H9 (cell line): ENCODE results near the gene RBM19. TPM values are rescaled to one million over a fixed set of nuclear protein-coding genes. Genes with fewer than 3 reads are reported as not detected.

Source experiments
- DNase-seq: peaks from one replicate; pipeline ENCODE4 v3.0.0-alpha.2; 2017
- H2AFZ ChIP-seq: one replicate; pipeline ENCODE4 v1.6.1; 2013; ENCODE audit warnings: mild to moderate bottlenecking, low read length, control low read depth, moderate library complexity
- H2AK5ac ChIP-seq: 2 replicates; pipeline ENCODE4 v1.6.1; 2013; ENCODE audit warnings: low read length, control low read depth, mixed read lengths; ENCODE audit not compliant: insufficient read length
- H2BK120ac ChIP-seq: one replicate; pipeline ENCODE4 v1.6.1; 2013; ENCODE audit warnings: low read depth, mild to moderate bottlenecking, low read length, control low read depth, inconsistent platforms; ENCODE audit not compliant: poor library complexity, severe bottlenecking
- H2BK12ac ChIP-seq: 2 replicates; pipeline ENCODE4 v1.6.1; 2013; ENCODE audit warnings: low read length, control low read depth, mixed read lengths, low read depth; ENCODE audit not compliant: insufficient read length
- H2BK15ac ChIP-seq: 2 replicates; pipeline ENCODE4 v1.6.1; 2013; ENCODE audit warnings: low read depth, low read length, control low read depth
- H2BK20ac ChIP-seq: one replicate; pipeline ENCODE4 v1.6.1; 2013; ENCODE audit warnings: low read depth, mild to moderate bottlenecking, low read length, control low read depth, inconsistent platforms; ENCODE audit not compliant: poor library complexity, severe bottlenecking
- H2BK5ac ChIP-seq: 2 replicates; pipeline ENCODE4 v1.6.1; 2013; ENCODE audit warnings: low read length, control low read depth, mixed read lengths; ENCODE audit not compliant: insufficient read length
- H3K14ac ChIP-seq: 2 replicates; pipeline ENCODE4 v1.6.1; 2013; ENCODE audit warnings: low read length, control low read depth; ENCODE audit not compliant: insufficient read depth
- H3K18ac ChIP-seq: 2 replicates; pipeline ENCODE4 v1.6.1; 2013; ENCODE audit warnings: low read depth, mild to moderate bottlenecking, mixed read lengths, low read length, control low read depth; ENCODE audit not compliant: insufficient read length
- H3K23ac ChIP-seq: 2 replicates; pipeline ENCODE4 v1.6.1; 2013; ENCODE audit warnings: low read length, control low read depth, mixed read lengths, low read depth; ENCODE audit not compliant: insufficient read length
- H3K23me2 ChIP-seq: 2 replicates; pipeline ENCODE4 v1.6.1; 2013; ENCODE audit warnings: low read depth, mild to moderate bottlenecking, mixed read lengths, low read length, control low read depth; ENCODE audit not compliant: insufficient read length, poor library complexity, severe bottlenecking
- H3K27ac ChIP-seq: 2 replicates; pipeline ENCODE4 v1.5.1; 2013; ENCODE audit warnings: low read length, control low read depth, mixed read lengths, low read depth; ENCODE audit not compliant: insufficient read length
- H3K27me3 ChIP-seq: 2 replicates; pipeline ENCODE4 v1.6.1; 2013; ENCODE audit warnings: low read length, control low read depth, inconsistent platforms; ENCODE audit not compliant: insufficient read depth
- H3K4ac ChIP-seq: 2 replicates; pipeline ENCODE4 v1.6.1; 2013; ENCODE audit warnings: low read depth, mild to moderate bottlenecking, control low read depth, inconsistent platforms, low read length, moderate library complexity
- H3K4me1 ChIP-seq: 2 replicates; pipeline ENCODE4 v1.6.1; 2013; ENCODE audit warnings: low read length, control low read depth, inconsistent platforms; ENCODE audit not compliant: insufficient read depth
- H3K4me2 ChIP-seq: 2 replicates; pipeline ENCODE4 v1.6.1; 2013; ENCODE audit warnings: low read length, control low read depth, mixed read lengths; ENCODE audit not compliant: insufficient read length, insufficient read depth
- H3K56ac ChIP-seq: 2 replicates; pipeline ENCODE4 v1.6.1; 2013; ENCODE audit warnings: low read depth, mild to moderate bottlenecking, mixed read lengths, low read length, control low read depth; ENCODE audit not compliant: insufficient read length
- H3K79me1 ChIP-seq: 2 replicates; pipeline ENCODE4 v1.6.1; 2013; ENCODE audit warnings: low read depth, mild to moderate bottlenecking, moderate library complexity, low read length, control low read depth, inconsistent platforms; ENCODE audit not compliant: insufficient read depth, poor library complexity, severe bottlenecking
- H3K79me2 ChIP-seq: 2 replicates; pipeline ENCODE4 v1.6.1; 2013; ENCODE audit warnings: low read length, control low read depth, inconsistent platforms; ENCODE audit not compliant: insufficient read depth
- H3K9ac ChIP-seq: 2 replicates; pipeline ENCODE4 v1.6.1; 2013; ENCODE audit warnings: low read length, control low read depth, mixed read lengths; ENCODE audit not compliant: insufficient read length; ENCODE audit errors: extremely low read depth
- H3K9me3 ChIP-seq: one replicate; pipeline ENCODE4 v1.6.1; 2013; ENCODE audit warnings: low read depth, low read length, inconsistent platforms; ENCODE audit not compliant: control insufficient read depth
- H3T11ph ChIP-seq: one replicate; pipeline ENCODE4 v1.6.1; 2013; ENCODE audit warnings: mild to moderate bottlenecking, low read length, control low read depth, inconsistent platforms
- H4K20me1 ChIP-seq: one replicate; pipeline ENCODE4 v1.6.1; 2013; ENCODE audit not compliant: control insufficient read depth, insufficient read length, insufficient read depth
- H4K5ac ChIP-seq: 2 replicates; pipeline ENCODE4 v1.6.1; 2013; ENCODE audit warnings: low read depth, mild to moderate bottlenecking, mixed read lengths, low read length, control low read depth; ENCODE audit not compliant: insufficient read length
- H4K8ac ChIP-seq: replicated peaks from 2 replicates; pipeline ENCODE4 v1.6.1; 2013; ENCODE audit warnings: low read length, control low read depth, mixed read lengths, low read depth; ENCODE audit not compliant: insufficient read length
- H4K91ac ChIP-seq: 2 replicates; pipeline ENCODE4 v1.6.1; 2013; ENCODE audit warnings: low read depth, mild to moderate bottlenecking, moderate library complexity, mixed read lengths, low read length, control low read depth; ENCODE audit not compliant: insufficient read length
- H3K27ac Mint-ChIP-seq, 3 experiments: 2 replicates in 2 of 3; 3 replicates in 1 of 3; pipeline ENCODE4 v1.8.0; 2020 to 2021; ENCODE audit warnings: mixed read lengths in 3 of 3, mild to moderate bottlenecking in 1 of 3, moderate library complexity in 1 of 3
- H3K27me3 Mint-ChIP-seq: 2 replicates; pipeline ENCODE4 v1.8.0; 2021; ENCODE audit warnings: low read depth, mild to moderate bottlenecking, moderate library complexity, mixed read lengths
- H3K36me3 Mint-ChIP-seq, 3 experiments: 2 replicates in 2 of 3; 3 replicates in 1 of 3; pipeline ENCODE4 v1.8.0; 2020 to 2021; ENCODE audit warnings: low read depth in 3 of 3, mixed read lengths in 3 of 3; ENCODE audit not compliant: insufficient read depth in 1 of 3
- H3K4me1 Mint-ChIP-seq, 2 experiments: 2 replicates each; pipeline ENCODE4 v1.8.0; 2020; ENCODE audit warnings: mixed read lengths in 2 of 2
- H3K4me3 Mint-ChIP-seq, 2 experiments: 2 replicates in 1 of 2; 3 replicates in 1 of 2; pipeline ENCODE4 v1.8.0; 2020 to 2021; ENCODE audit warnings: mild to moderate bottlenecking in 2 of 2, mixed read lengths in 2 of 2, moderate library complexity in 1 of 2
- H3K9me3 Mint-ChIP-seq, 2 experiments: 2 replicates in 1 of 2; 3 replicates in 1 of 2; pipeline ENCODE4 v1.8.0; 2020; ENCODE audit warnings: mild to moderate bottlenecking in 2 of 2, mixed read lengths in 2 of 2, moderate library complexity in 1 of 2
- CTCF ChIP-seq: fragments of 200-600 bp; sonication (generic); conservative IDR thresholded peaks from 3 replicates; pipeline ENCODE4 v1.8.0; 2021; ENCODE audit warnings: antibody characterized with exemption, mild to moderate bottlenecking
- WGBS: extraction: QIAGEN DNeasy Blood & Tissue Kit; methylation state at CpG from one replicate; pipeline ENCODE4 v1.1.7; 2013; ENCODE audit warnings: missing lambda C conversion rate, low lambda C conversion rate, mixed read lengths; ENCODE audit not compliant: insufficient read length; ENCODE audit errors: extremely low coverage; 5-methylcytosine and 5-hydroxymethylcytosine counted together
- total RNA-seq: library from RNA; stranded (reverse); gene quantifications from 2 replicates; pipeline ENCODE4 v1.2.1, GENCODE V29; 2021

Gene RBM19
- total RNA-seq, 1 experiment from 2014 or later = 32.2 TPM

DNA sequence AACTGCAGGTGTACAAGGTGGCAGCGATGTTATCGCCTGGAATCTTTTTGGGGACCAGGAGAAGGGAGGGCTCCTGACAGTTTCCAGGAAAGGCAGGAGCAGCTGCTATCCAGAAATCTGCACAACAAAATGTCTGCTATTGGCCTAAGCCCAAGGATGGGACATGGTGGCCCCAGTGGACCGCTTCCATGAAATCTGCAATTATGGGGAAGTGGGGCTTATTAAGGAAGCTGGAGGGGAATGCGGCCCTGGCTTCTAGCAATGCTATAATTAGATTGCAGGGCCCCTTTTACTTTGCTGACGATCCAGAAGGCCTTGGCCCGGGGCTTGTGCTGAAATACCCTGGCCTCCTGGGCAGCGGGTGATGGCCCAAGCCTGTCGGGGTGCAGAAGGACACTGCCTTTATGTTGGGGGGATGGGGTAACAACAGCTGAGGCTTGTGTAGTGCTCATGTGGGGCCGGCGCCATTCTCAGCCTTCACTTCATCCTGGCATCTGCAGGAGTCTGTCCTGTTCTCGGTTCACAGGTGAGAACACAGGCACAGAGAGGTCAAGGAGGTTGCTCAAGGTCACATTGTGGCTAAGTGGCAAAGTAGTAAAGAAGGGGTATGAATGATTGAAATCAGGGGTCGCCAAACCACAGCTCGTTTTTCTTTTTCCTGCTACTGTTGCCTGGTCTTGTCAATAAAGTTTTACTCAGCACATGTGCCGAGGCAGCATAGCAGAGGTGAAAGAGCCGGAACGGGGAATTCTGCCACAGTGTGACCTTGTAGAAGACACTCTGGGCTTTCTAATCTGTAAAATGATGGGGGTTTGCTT lies 153.5 kb downstream of the RBM19 start:
- Histone ChIP-seq H2BK12ac (no peak overlapping the region), H3K23ac (no peak overlapping the region), H4K91ac (no peak overlapping the region), H2BK5ac (no peak overlapping the region), H3K27me3 (no peaks in the 10 kb centered on the region), H4K20me1 (no peaks in the 10 kb centered on the region), H3K27ac (no peak overlapping the region), H2AFZ (no peak overlapping the region), H3K4ac (no peak overlapping the region), H3K23me2 (no peaks in the 10 kb centered on the region), H3K56ac (no peak overlapping the region), H3K79me2 (no peaks in the 10 kb centered on the region), H2BK20ac (no peak overlapping the region), H3K79me1 (no peaks in the 10 kb centered on the region), H4K8ac (no peak overlapping the region), H2BK15ac (no peak overlapping the region), H3K18ac (no peak overlapping the region), H3K9ac (no peak overlapping the region), H3K9me3 (no peaks in the 10 kb centered on the region), H3K4me1 (no peaks in the 10 kb centered on the region), H3K14ac (no peak overlapping the region), H3K4me2 (no peak overlapping the region), H2BK120ac (no peak overlapping the region), H2AK5ac (no peak overlapping the region), H4K5ac (no peak overlapping the region), H3T11ph (no peak overlapping the region)
- WGBS = no CpG with 5 or more reads among the region's 16 CpGs
- no peak for TF ChIP-seq CTCF
- Mint-ChIP-seq H3K9me3 (no peaks in the 10 kb centered on the region; a peak in 1 of 5 replicates), H3K4me3 (no peak overlapping the region), H3K27ac (no peak overlapping the region), H3K36me3 (peaks cover 0 to 8% (median 4%) of the 10 kb centered on the region in 3 experiments; a peak in 5 of 7 replicates), H3K27me3 (no peaks in the 10 kb centered on the region; the same call in 1 of the 2 replicates), H3K4me1 (peaks cover 10 to 18% of the 10 kb centered on the region in 2 experiments)
- DNase-seq = no peak
